H9 (cell line): ENCODE data around the gene AFG1L. TPM values are rescaled to one million over a fixed set of nuclear protein-coding genes. Genes with fewer than 3 reads are reported as not detected.

ENCODE experiments used
- DNase-seq: peaks from one replicate; pipeline ENCODE4 v3.0.0-alpha.2; 2017
- H2AFZ ChIP-seq: one replicate; pipeline ENCODE4 v1.6.1; 2013; ENCODE audit warnings: mild to moderate bottlenecking, low read length, control low read depth, moderate library complexity
- H2AK5ac ChIP-seq: 2 replicates; pipeline ENCODE4 v1.6.1; 2013; ENCODE audit warnings: low read length, control low read depth, mixed read lengths; ENCODE audit not compliant: insufficient read length
- H2BK120ac ChIP-seq: one replicate; pipeline ENCODE4 v1.6.1; 2013; ENCODE audit warnings: low read depth, mild to moderate bottlenecking, low read length, control low read depth, inconsistent platforms; ENCODE audit not compliant: poor library complexity, severe bottlenecking
- H2BK12ac ChIP-seq: 2 replicates; pipeline ENCODE4 v1.6.1; 2013; ENCODE audit warnings: low read length, control low read depth, mixed read lengths, low read depth; ENCODE audit not compliant: insufficient read length
- H2BK15ac ChIP-seq: 2 replicates; pipeline ENCODE4 v1.6.1; 2013; ENCODE audit warnings: low read depth, low read length, control low read depth
- H2BK20ac ChIP-seq: one replicate; pipeline ENCODE4 v1.6.1; 2013; ENCODE audit warnings: low read depth, mild to moderate bottlenecking, low read length, control low read depth, inconsistent platforms; ENCODE audit not compliant: poor library complexity, severe bottlenecking
- H2BK5ac ChIP-seq: 2 replicates; pipeline ENCODE4 v1.6.1; 2013; ENCODE audit warnings: low read length, control low read depth, mixed read lengths; ENCODE audit not compliant: insufficient read length
- H3K14ac ChIP-seq: 2 replicates; pipeline ENCODE4 v1.6.1; 2013; ENCODE audit warnings: low read length, control low read depth; ENCODE audit not compliant: insufficient read depth
- H3K18ac ChIP-seq: 2 replicates; pipeline ENCODE4 v1.6.1; 2013; ENCODE audit warnings: low read depth, mild to moderate bottlenecking, mixed read lengths, low read length, control low read depth; ENCODE audit not compliant: insufficient read length
- H3K23ac ChIP-seq: 2 replicates; pipeline ENCODE4 v1.6.1; 2013; ENCODE audit warnings: low read length, control low read depth, mixed read lengths, low read depth; ENCODE audit not compliant: insufficient read length
- H3K23me2 ChIP-seq: 2 replicates; pipeline ENCODE4 v1.6.1; 2013; ENCODE audit warnings: low read depth, mild to moderate bottlenecking, mixed read lengths, low read length, control low read depth; ENCODE audit not compliant: insufficient read length, poor library complexity, severe bottlenecking
- H3K27ac ChIP-seq: 2 replicates; pipeline ENCODE4 v1.5.1; 2013; ENCODE audit warnings: low read length, control low read depth, mixed read lengths, low read depth; ENCODE audit not compliant: insufficient read length
- H3K27me3 ChIP-seq: 2 replicates; pipeline ENCODE4 v1.6.1; 2013; ENCODE audit warnings: low read length, control low read depth, inconsistent platforms; ENCODE audit not compliant: insufficient read depth
- H3K4ac ChIP-seq: 2 replicates; pipeline ENCODE4 v1.6.1; 2013; ENCODE audit warnings: low read depth, mild to moderate bottlenecking, control low read depth, inconsistent platforms, low read length, moderate library complexity
- H3K4me1 ChIP-seq: 2 replicates; pipeline ENCODE4 v1.6.1; 2013; ENCODE audit warnings: low read length, control low read depth, inconsistent platforms; ENCODE audit not compliant: insufficient read depth
- H3K4me2 ChIP-seq: 2 replicates; pipeline ENCODE4 v1.6.1; 2013; ENCODE audit warnings: low read length, control low read depth, mixed read lengths; ENCODE audit not compliant: insufficient read length, insufficient read depth
- H3K56ac ChIP-seq: 2 replicates; pipeline ENCODE4 v1.6.1; 2013; ENCODE audit warnings: low read depth, mild to moderate bottlenecking, mixed read lengths, low read length, control low read depth; ENCODE audit not compliant: insufficient read length
- H3K79me1 ChIP-seq: 2 replicates; pipeline ENCODE4 v1.6.1; 2013; ENCODE audit warnings: low read depth, mild to moderate bottlenecking, moderate library complexity, low read length, control low read depth, inconsistent platforms; ENCODE audit not compliant: insufficient read depth, poor library complexity, severe bottlenecking
- H3K79me2 ChIP-seq: 2 replicates; pipeline ENCODE4 v1.6.1; 2013; ENCODE audit warnings: low read length, control low read depth, inconsistent platforms; ENCODE audit not compliant: insufficient read depth
- H3K9ac ChIP-seq: 2 replicates; pipeline ENCODE4 v1.6.1; 2013; ENCODE audit warnings: low read length, control low read depth, mixed read lengths; ENCODE audit not compliant: insufficient read length; ENCODE audit errors: extremely low read depth
- H3K9me3 ChIP-seq: one replicate; pipeline ENCODE4 v1.6.1; 2013; ENCODE audit warnings: low read depth, low read length, inconsistent platforms; ENCODE audit not compliant: control insufficient read depth
- H3T11ph ChIP-seq: one replicate; pipeline ENCODE4 v1.6.1; 2013; ENCODE audit warnings: mild to moderate bottlenecking, low read length, control low read depth, inconsistent platforms
- H4K20me1 ChIP-seq: one replicate; pipeline ENCODE4 v1.6.1; 2013; ENCODE audit not compliant: control insufficient read depth, insufficient read length, insufficient read depth
- H4K5ac ChIP-seq: 2 replicates; pipeline ENCODE4 v1.6.1; 2013; ENCODE audit warnings: low read depth, mild to moderate bottlenecking, mixed read lengths, low read length, control low read depth; ENCODE audit not compliant: insufficient read length
- H4K8ac ChIP-seq: replicated peaks from 2 replicates; pipeline ENCODE4 v1.6.1; 2013; ENCODE audit warnings: low read length, control low read depth, mixed read lengths, low read depth; ENCODE audit not compliant: insufficient read length
- H4K91ac ChIP-seq: 2 replicates; pipeline ENCODE4 v1.6.1; 2013; ENCODE audit warnings: low read depth, mild to moderate bottlenecking, moderate library complexity, mixed read lengths, low read length, control low read depth; ENCODE audit not compliant: insufficient read length
- H3K27ac Mint-ChIP-seq, 3 experiments: 2 replicates in 2 of 3; 3 replicates in 1 of 3; pipeline ENCODE4 v1.8.0; 2020 to 2021; ENCODE audit warnings: mixed read lengths in 3 of 3, mild to moderate bottlenecking in 1 of 3, moderate library complexity in 1 of 3
- H3K27me3 Mint-ChIP-seq: 2 replicates; pipeline ENCODE4 v1.8.0; 2021; ENCODE audit warnings: low read depth, mild to moderate bottlenecking, moderate library complexity, mixed read lengths
- H3K36me3 Mint-ChIP-seq, 3 experiments: 2 replicates in 2 of 3; 3 replicates in 1 of 3; pipeline ENCODE4 v1.8.0; 2020 to 2021; ENCODE audit warnings: low read depth in 3 of 3, mixed read lengths in 3 of 3; ENCODE audit not compliant: insufficient read depth in 1 of 3
- H3K4me1 Mint-ChIP-seq, 2 experiments: 2 replicates each; pipeline ENCODE4 v1.8.0; 2020; ENCODE audit warnings: mixed read lengths in 2 of 2
- H3K4me3 Mint-ChIP-seq, 2 experiments: 2 replicates in 1 of 2; 3 replicates in 1 of 2; pipeline ENCODE4 v1.8.0; 2020 to 2021; ENCODE audit warnings: mild to moderate bottlenecking in 2 of 2, mixed read lengths in 2 of 2, moderate library complexity in 1 of 2
- H3K9me3 Mint-ChIP-seq, 2 experiments: 2 replicates in 1 of 2; 3 replicates in 1 of 2; pipeline ENCODE4 v1.8.0; 2020; ENCODE audit warnings: mild to moderate bottlenecking in 2 of 2, mixed read lengths in 2 of 2, moderate library complexity in 1 of 2
- CTCF ChIP-seq: fragments of 200-600 bp; sonication (generic); conservative IDR thresholded peaks from 3 replicates; pipeline ENCODE4 v1.8.0; 2021; ENCODE audit warnings: antibody characterized with exemption, mild to moderate bottlenecking
- WGBS: extraction: QIAGEN DNeasy Blood & Tissue Kit; methylation state at CpG from one replicate; pipeline ENCODE4 v1.1.7; 2013; ENCODE audit warnings: missing lambda C conversion rate, low lambda C conversion rate, mixed read lengths; ENCODE audit not compliant: insufficient read length; ENCODE audit errors: extremely low coverage; 5-methylcytosine and 5-hydroxymethylcytosine counted together
- total RNA-seq: library from RNA; stranded (reverse); gene quantifications from 2 replicates; pipeline ENCODE4 v1.2.1, GENCODE V29; 2021

The AFG1L gene
- total RNA-seq, 1 experiment from 2014 or later, result 4.7 TPM

GRCh38 chr6:108562503-108562993 lies 267.7 kb downstream of the AFG1L start:
- no peak overlapping the region for H2BK20ac ChIP-seq
- H3K23me2 ChIP-seq, result peaks cover 18% of the 10 kb centered on the region
- peaks cover 3% of the 10 kb centered on the region; the same call in 1 of the 2 replicates for H3K27me3 ChIP-seq
- peak overlapping the region; percentile 41 for H3K9ac ChIP-seq
- H3K9me3 Mint-ChIP-seq, result peaks cover 0 to 2% of the 10 kb centered on the region in 2 experiments; a peak in 3 of 5 replicates
- H2AFZ ChIP-seq, result no peak overlapping the region
- peak overlapping the region; percentile 39; the same call in 1 of the 2 replicates for H3K14ac ChIP-seq
- H2AK5ac ChIP-seq, result no peak overlapping the region
- no peak overlapping the region for H2BK15ac ChIP-seq
- H3K4me1 ChIP-seq, result no peaks in the 10 kb centered on the region
- H2BK12ac ChIP-seq, result no peak overlapping the region
- peaks cover 2% of the 10 kb centered on the region for H4K20me1 ChIP-seq
- H4K5ac ChIP-seq, result no peak overlapping the region
- H3K23ac ChIP-seq, result no peak overlapping the region
- no peak overlapping the region for H4K91ac ChIP-seq
- H2BK120ac ChIP-seq, result no peak overlapping the region
- H3K4me3 Mint-ChIP-seq, result peak overlapping the region; percentile 77 to 95
- H2BK5ac ChIP-seq, result no peak overlapping the region
- no peak overlapping the region for H3K27ac ChIP-seq
- no CpG with 5 or more reads among the region's 17 CpGs for WGBS
- no peaks in the 10 kb centered on the region for H3K9me3 ChIP-seq
- H4K8ac ChIP-seq, result no peak overlapping the region
- DNase-seq, result peak; percentile 92
- H3K56ac ChIP-seq, result no peak overlapping the region
- peak overlapping the region in 1 of 3 experiments; percentile 97; a peak in 3 of 7 replicates for H3K27ac Mint-ChIP-seq
- H3K79me2 ChIP-seq, result peaks cover 11% of the 10 kb centered on the region; the same call in 1 of the 2 replicates
- no peak for TF ChIP-seq CTCF
- H3K18ac ChIP-seq, result no peak overlapping the region
- H3K4me1 Mint-ChIP-seq, result peaks cover 30 to 35% of the 10 kb centered on the region in 2 experiments
- no peak overlapping the region for H3T11ph ChIP-seq
- no peaks in the 10 kb centered on the region for H3K79me1 ChIP-seq
- H3K4ac ChIP-seq, result no peak overlapping the region
- peaks cover 40% of the 10 kb centered on the region for H3K27me3 Mint-ChIP-seq
- peaks cover 3 to 6% (median 4%) of the 10 kb centered on the region in 3 experiments; a peak in 1 of 7 replicates for H3K36me3 Mint-ChIP-seq
- H3K4me2 ChIP-seq, result peak overlapping the region; percentile 90
